Mesenchymal stem cell (in vitro differentiated cells and primary cell): Measurements from ENCODE around the gene ESRRB.

Source experiments
- DNase-seq: peaks from one replicate; pipeline ENCODE4 v3.0.0-alpha.2; 2013
- H2AFZ ChIP-seq: one replicate; pipeline ENCODE4 v1.6.1; 2013; ENCODE audit warnings: low read depth, mild to moderate bottlenecking, control low read depth, inconsistent platforms, low read length, moderate library complexity
- H2AK5ac ChIP-seq: 2 replicates; pipeline ENCODE4 v1.6.1; 2013; ENCODE audit warnings: low read length, moderate library complexity, mild to moderate bottlenecking, inconsistent platforms; ENCODE audit not compliant: severe bottlenecking
- H2BK120ac ChIP-seq: one replicate; pipeline ENCODE4 v1.6.1; 2013; ENCODE audit warnings: low read depth, mild to moderate bottlenecking, inconsistent platforms, low read length, moderate library complexity
- H2BK12ac ChIP-seq, 2 experiments: one replicate each; pipeline ENCODE4 v1.6.1; 2013; ENCODE audit warnings: inconsistent platforms in 2 of 2, low read length in 2 of 2, mild to moderate bottlenecking in 2 of 2, moderate library complexity in 2 of 2, control low read depth in 1 of 2
- H2BK15ac ChIP-seq: one replicate; pipeline ENCODE4 v1.6.1; 2013; ENCODE audit warnings: mild to moderate bottlenecking, low read depth, inconsistent platforms; ENCODE audit not compliant: poor library complexity, severe bottlenecking
- H2BK5ac ChIP-seq: 2 replicates; pipeline ENCODE4 v1.6.1; 2013; ENCODE audit warnings: low read depth, mild to moderate bottlenecking, low read length, control low read depth, inconsistent platforms; ENCODE audit not compliant: poor library complexity, severe bottlenecking
- H3K14ac ChIP-seq, 2 experiments: one replicate each; pipeline ENCODE4 v1.6.1; 2013; ENCODE audit warnings: inconsistent platforms in 2 of 2, low read length in 2 of 2, control low read depth in 1 of 2, mild to moderate bottlenecking in 1 of 2, moderate library complexity in 1 of 2
- H3K18ac ChIP-seq, 2 experiments: one replicate each; pipeline ENCODE4 v1.6.1; 2013; ENCODE audit warnings: inconsistent platforms in 2 of 2, low read length in 2 of 2, control low read depth in 1 of 2, low read depth in 1 of 2, mild to moderate bottlenecking in 1 of 2
- H3K23ac ChIP-seq, 2 experiments: one replicate each; pipeline ENCODE4 v1.6.1; 2013; ENCODE audit warnings: inconsistent platforms in 2 of 2, low read length in 2 of 2, mild to moderate bottlenecking in 2 of 2, moderate library complexity in 2 of 2, control low read depth in 1 of 2
- H3K27ac ChIP-seq: 2 replicates; pipeline ENCODE4 v1.5.1; 2013; ENCODE audit warnings: mild to moderate bottlenecking, moderate library complexity, low read length, control low read depth, inconsistent platforms; ENCODE audit not compliant: poor library complexity, severe bottlenecking
- H3K27me3 ChIP-seq, 2 experiments: 2 replicates each; pipeline versions ENCODE4 v1.6.1 to v1.7.0; 2013; ENCODE audit warnings: low read length in 2 of 2, mild to moderate bottlenecking in 2 of 2, moderate library complexity in 2 of 2, control low read depth in 1 of 2, inconsistent platforms in 1 of 2; ENCODE audit not compliant: control insufficient read depth in 1 of 2, insufficient read depth in 1 of 2
- H3K36me3 ChIP-seq, 2 experiments: 2 replicates each; pipeline versions ENCODE4 v1.6.1 to v1.7.0; 2013; ENCODE audit warnings: low read length in 2 of 2, control low read depth in 1 of 2, inconsistent platforms in 1 of 2, low read depth in 1 of 2, mild to moderate bottlenecking in 1 of 2; ENCODE audit not compliant: insufficient read depth in 2 of 2, control insufficient read depth in 1 of 2
- H3K4ac ChIP-seq, 2 experiments: one replicate each; pipeline ENCODE4 v1.6.1; 2013; ENCODE audit warnings: inconsistent platforms in 2 of 2, low read length in 2 of 2, mild to moderate bottlenecking in 2 of 2, moderate library complexity in 2 of 2, control low read depth in 1 of 2, low read depth in 1 of 2
- H3K4me1 ChIP-seq: 2 replicates; pipeline ENCODE4 v1.6.1; 2013; ENCODE audit warnings: low read depth, low read length, control low read depth; ENCODE audit not compliant: control insufficient read depth, insufficient read depth
- H3K4me2 ChIP-seq: 2 replicates; pipeline ENCODE4 v1.6.1; 2013; ENCODE audit warnings: low read length, mild to moderate bottlenecking, inconsistent platforms; ENCODE audit not compliant: poor library complexity, severe bottlenecking
- H3K4me3 ChIP-seq, 2 experiments: 2 replicates each; pipeline versions ENCODE4 v1.5.1 to v1.7.0; 2013; ENCODE audit warnings: low read length in 2 of 2, mild to moderate bottlenecking in 2 of 2, control low read depth in 1 of 2, low read depth in 1 of 2; ENCODE audit not compliant: insufficient read depth in 1 of 2
- H3K79me1 ChIP-seq: replicated peaks from 2 replicates; pipeline ENCODE4 v1.6.1; 2013; ENCODE audit warnings: mild to moderate bottlenecking, control low read depth, low read length, inconsistent platforms; ENCODE audit not compliant: poor library complexity, severe bottlenecking
- H3K9ac ChIP-seq: 2 replicates; pipeline ENCODE4 v1.7.0; 2013; ENCODE audit warnings: mild to moderate bottlenecking, low read length, moderate library complexity
- H3K9me3 ChIP-seq: 2 replicates; pipeline ENCODE4 v1.7.0; 2013; ENCODE audit warnings: mild to moderate bottlenecking, low read length; ENCODE audit not compliant: control insufficient read depth
- H4K8ac ChIP-seq: one replicate; pipeline ENCODE4 v1.6.1; 2013; ENCODE audit warnings: inconsistent platforms, mild to moderate bottlenecking, low read length, moderate library complexity
- H4K91ac ChIP-seq: one replicate; pipeline ENCODE4 v1.6.1; 2013; ENCODE audit warnings: mild to moderate bottlenecking, low read length, inconsistent platforms
- WGBS: methylation state at CpG from one replicate; pipeline ENCODE4 v1.1.7; 2013; ENCODE audit warnings: mixed read lengths; 5-methylcytosine and 5-hydroxymethylcytosine counted together

ESRRB gene

GRCh38 chr14:76420827-76421226 lies 44.9 kb downstream of the ESRRB start:
- H3K4me2 ChIP-seq: no peak overlapping the region
- no peak overlapping the region for H3K27ac ChIP-seq
- no peak overlapping the region for H2BK12ac ChIP-seq
- H4K91ac ChIP-seq: no peak overlapping the region
- H2AFZ ChIP-seq: no peak overlapping the region
- no peak overlapping the region for H2BK120ac ChIP-seq
- H3K27me3 ChIP-seq: peaks cover 0 to 6% of the 10 kb centered on the region in 2 experiments
- H3K36me3 ChIP-seq: no peaks in the 10 kb centered on the region
- WGBS: 57% methylated on average over 4 of the region's 4 CpGs
- no peak overlapping the region for H3K9ac ChIP-seq
- no peak overlapping the region for H2BK5ac ChIP-seq
- no peak for DNase-seq
- H3K4me1 ChIP-seq: no peaks in the 10 kb centered on the region
- no peak overlapping the region for H3K4me3 ChIP-seq
- H2BK15ac ChIP-seq: no peak overlapping the region
- no peaks in the 10 kb centered on the region for H3K79me1 ChIP-seq
- no peak overlapping the region for H3K4ac ChIP-seq
- H2AK5ac ChIP-seq: no peak overlapping the region
- no peak overlapping the region for H3K14ac ChIP-seq
- H3K23ac ChIP-seq: no peak overlapping the region
- no peaks in the 10 kb centered on the region for H3K9me3 ChIP-seq
- H4K8ac ChIP-seq: no peak overlapping the region
- no peak overlapping the region for H3K18ac ChIP-seq

DNA sequence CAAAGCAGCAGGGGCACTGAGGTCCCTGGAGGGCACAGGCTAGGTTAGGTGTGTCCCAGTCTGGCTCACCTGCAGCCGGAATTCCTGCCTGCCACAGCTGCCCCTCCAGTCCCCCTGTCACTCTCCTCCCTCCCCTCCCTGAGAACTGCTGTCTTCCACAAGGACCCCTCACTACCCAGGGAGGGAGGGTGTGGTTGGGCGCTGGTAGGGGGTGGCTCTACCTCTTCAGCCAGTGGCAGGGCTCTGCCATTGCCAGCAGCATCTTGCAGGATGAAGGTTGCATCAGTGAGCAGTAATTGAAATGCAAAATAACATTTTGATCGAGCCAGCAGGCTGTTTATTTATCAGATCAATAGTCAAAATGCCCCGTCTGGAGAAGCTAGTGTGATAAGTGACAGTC lies 45.7 kb downstream of the ESRRB start:
- Histone ChIP-seq H3K23ac (no peak overlapping the region), H3K79me1 (no peaks in the 10 kb centered on the region), H3K27ac (no peak overlapping the region), H3K27me3 (peaks cover 0 to 8% of the 10 kb centered on the region in 2 experiments), H3K18ac (no peak overlapping the region), H3K4me2 (no peak overlapping the region), H2BK5ac (no peak overlapping the region), H2AFZ (no peak overlapping the region), H4K91ac (no peak overlapping the region), H3K4me3 (no peak overlapping the region), H3K9ac (no peak overlapping the region), H3K36me3 (no peaks in the 10 kb centered on the region), H2BK12ac (no peak overlapping the region), H3K4me1 (no peaks in the 10 kb centered on the region), H3K9me3 (no peaks in the 10 kb centered on the region), H2BK15ac (no peak overlapping the region), H4K8ac (no peak overlapping the region), H2BK120ac (no peak overlapping the region), H2AK5ac (no peak overlapping the region), H3K14ac (no peak overlapping the region), H3K4ac (no peak overlapping the region)
- WGBS: 61% methylated on average over 4 of the region's 4 CpGs
- no peak for DNase-seq

DNA sequence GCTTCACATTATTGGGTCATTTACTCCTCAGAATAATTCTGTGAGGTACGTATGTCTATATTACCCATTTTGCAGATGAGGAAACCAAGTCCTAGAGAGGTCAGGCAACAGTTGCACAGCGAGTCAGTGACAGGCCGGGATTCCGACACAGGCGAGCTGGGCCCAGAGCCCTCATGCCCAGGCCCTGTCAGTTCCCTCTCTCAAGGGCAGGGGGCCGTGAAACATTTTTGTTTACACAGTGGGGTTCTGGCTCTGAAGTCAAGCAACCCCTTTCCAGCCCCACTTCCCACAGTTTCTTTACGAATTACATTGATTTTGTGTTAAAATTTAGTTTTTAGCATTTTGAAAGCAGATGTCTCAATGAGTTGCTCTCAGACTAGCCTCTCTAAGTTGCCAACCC lies 46.7 kb downstream of the ESRRB start:
- H4K8ac ChIP-seq: no peak overlapping the region
- no peak overlapping the region for H3K23ac ChIP-seq
- no peak overlapping the region for H2BK12ac ChIP-seq
- no peak overlapping the region for H2BK5ac ChIP-seq
- no peak overlapping the region for H3K27ac ChIP-seq
- H2AK5ac ChIP-seq: no peak overlapping the region
- H3K14ac ChIP-seq: no peak overlapping the region
- H3K36me3 ChIP-seq: no peaks in the 10 kb centered on the region
- H3K27me3 ChIP-seq: peaks cover 0 to 8% of the 10 kb centered on the region in 2 experiments
- no peak overlapping the region for H2AFZ ChIP-seq
- H3K4ac ChIP-seq: no peak overlapping the region
- no peak overlapping the region for H3K9ac ChIP-seq
- no peak overlapping the region for H3K18ac ChIP-seq
- no peaks in the 10 kb centered on the region for H3K4me1 ChIP-seq
- no peak overlapping the region for H2BK15ac ChIP-seq
- DNase-seq: no peak
- H3K4me2 ChIP-seq: no peak overlapping the region
- 94% methylated on average over 5 of the region's 7 CpGs for WGBS
- H4K91ac ChIP-seq: no peak overlapping the region
- no peaks in the 10 kb centered on the region for H3K9me3 ChIP-seq
- no peak overlapping the region for H3K4me3 ChIP-seq
- no peaks in the 10 kb centered on the region for H3K79me1 ChIP-seq
- H2BK120ac ChIP-seq: no peak overlapping the region

DNA sequence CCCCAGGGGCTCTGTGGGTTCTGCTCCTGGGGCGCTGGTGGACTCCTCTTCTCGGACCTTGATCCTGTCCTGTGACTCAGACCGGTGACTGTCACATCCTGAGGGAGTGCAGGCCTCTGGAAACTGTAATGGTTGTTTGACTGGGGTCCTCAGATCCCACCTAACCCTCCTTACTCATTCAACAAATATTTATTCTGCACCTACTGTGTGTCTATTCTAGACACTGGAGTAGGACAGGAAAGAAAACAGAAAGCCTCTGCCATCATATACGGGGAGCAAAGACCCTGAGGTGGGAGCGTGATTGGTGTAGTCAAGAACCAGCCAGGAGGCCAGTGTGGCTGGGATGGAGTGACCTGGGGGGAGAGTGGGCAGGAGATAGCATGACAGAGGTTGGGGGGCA lies 47.6 kb downstream of the ESRRB start:
- H3K9ac ChIP-seq: no peak overlapping the region
- H3K36me3 ChIP-seq: no peaks in the 10 kb centered on the region
- no peak overlapping the region for H3K4me2 ChIP-seq
- no peak overlapping the region for H2BK15ac ChIP-seq
- H3K23ac ChIP-seq: no peak overlapping the region
- no peaks in the 10 kb centered on the region for H3K79me1 ChIP-seq
- no peak overlapping the region for H3K14ac ChIP-seq
- no peak overlapping the region for H2AFZ ChIP-seq
- no peak overlapping the region for H2BK120ac ChIP-seq
- peaks cover 0 to 11% of the 10 kb centered on the region in 2 experiments for H3K27me3 ChIP-seq
- 83% methylated on average over 4 of the region's 5 CpGs for WGBS
- no peak overlapping the region for H2AK5ac ChIP-seq
- H2BK5ac ChIP-seq: no peak overlapping the region
- no peak overlapping the region for H3K27ac ChIP-seq
- H3K9me3 ChIP-seq: no peaks in the 10 kb centered on the region
- no peaks in the 10 kb centered on the region for H3K4me1 ChIP-seq
- H4K8ac ChIP-seq: no peak overlapping the region
- H3K18ac ChIP-seq: no peak overlapping the region
- no peak overlapping the region for H2BK12ac ChIP-seq
- H3K4ac ChIP-seq: no peak overlapping the region
- H4K91ac ChIP-seq: no peak overlapping the region
- no peak overlapping the region for H3K4me3 ChIP-seq
- DNase-seq: no peak
